GM23338 (cell line): ENCODE data around the gene TSPEAR.

Experiments used
- CREB1 ChIP-seq: fragments of 250-450 bp; sonication (Bioruptor Pico); IDR thresholded peaks from 2 replicates; pipeline ENCODE4 v1.5.0; 2020; ENCODE audit warnings: low read depth, mild to moderate bottlenecking, moderate library complexity
- CTCF ChIP-seq, 2 experiments: fragments of 200-600 bp in 1 of 2; sonication (generic) in 1 of 2; conservative IDR thresholded peaks; 2 replicates each; pipeline versions ENCODE4 v1.5.1 to v1.6.1; 2016 to 2017; ENCODE audit warnings: antibody characterized with exemption in 2 of 2, low read depth in 2 of 2, mild to moderate bottlenecking in 2 of 2, moderate library complexity in 1 of 2
- ETS1 ChIP-seq: IDR thresholded peaks from 2 replicates; pipeline ENCODE4 v1.6.1; 2016; ENCODE audit warnings: antibody characterized with exemption
- EZH2 ChIP-seq: fragments of 200-600 bp; sonication (generic); IDR thresholded peaks from one replicate; pipeline ENCODE4 v1.8.0; 2017; ENCODE audit warnings: antibody characterized with exemption, mild to moderate bottlenecking, low read depth; ENCODE audit not compliant: unreplicated experiment
- EZH2phosphoT487 ChIP-seq: fragments of 200-600 bp; sonication (generic); IDR thresholded peaks from one replicate; pipeline ENCODE4 v1.8.1; 2018; ENCODE audit warnings: antibody characterized with exemption; ENCODE audit not compliant: unreplicated experiment
- JUNB ChIP-seq: IDR thresholded peaks from one replicate; pipeline ENCODE4 v1.6.1; 2016; ENCODE audit warnings: antibody characterized with exemption; ENCODE audit not compliant: unreplicated experiment
- NANOG ChIP-seq: IDR thresholded peaks from 2 replicates; pipeline ENCODE4 v1.6.1; 2016; ENCODE audit warnings: antibody characterized with exemption, borderline replicate concordance
- POLR2AphosphoS5 ChIP-seq: IDR thresholded peaks from 2 replicates; pipeline ENCODE4 v1.6.1; 2016; ENCODE audit warnings: antibody characterized with exemption, low read depth
- REST ChIP-seq: IDR thresholded peaks from one replicate; pipeline ENCODE4 v1.6.1; 2018; ENCODE audit warnings: antibody characterized with exemption; ENCODE audit not compliant: unreplicated experiment
- ZNF114 ChIP-seq: fragments of 250-450 bp; sonication (Bioruptor Pico); IDR thresholded peaks from 2 replicates; pipeline ENCODE4 v1.5.0; 2020; ENCODE audit warnings: mild to moderate bottlenecking, moderate library complexity
- ZNF331 ChIP-seq: fragments of 250-450 bp; sonication (Bioruptor Pico); IDR thresholded peaks from 2 replicates; pipeline ENCODE4 v1.5.0; 2020; ENCODE audit warnings: low read depth, mild to moderate bottlenecking, moderate library complexity

GRCh38 chr21:44653123-44653522 lies 58.2 kb downstream of the TSPEAR start:
- TF ChIP-seq CTCF (conservative IDR thresholded peaks at IDR 0.05; ENCODE audit: low read depth in 2 of 2) (no peak), REST (no peak), CREB1 (CRISPR knock-in tag) (no peak), EZH2phosphoT487 (no peak), POLR2AphosphoS5 (no peak), EZH2 (no peak), ETS1 (no peak), NANOG (no peak), JUNB (no peak), ZNF331 (CRISPR knock-in tag) (no peak), ZNF114 (CRISPR knock-in tag) (no peak)
